ENCODE measurements around the gene SRF. TPM values are rescaled to one million over a fixed set of nuclear protein-coding genes. Genes with fewer than 3 reads are reported as not detected.

SRF gene
- total RNA-seq, 2 experiments from 2014 or later, result 34.5 to 35.4 TPM

DNA sequence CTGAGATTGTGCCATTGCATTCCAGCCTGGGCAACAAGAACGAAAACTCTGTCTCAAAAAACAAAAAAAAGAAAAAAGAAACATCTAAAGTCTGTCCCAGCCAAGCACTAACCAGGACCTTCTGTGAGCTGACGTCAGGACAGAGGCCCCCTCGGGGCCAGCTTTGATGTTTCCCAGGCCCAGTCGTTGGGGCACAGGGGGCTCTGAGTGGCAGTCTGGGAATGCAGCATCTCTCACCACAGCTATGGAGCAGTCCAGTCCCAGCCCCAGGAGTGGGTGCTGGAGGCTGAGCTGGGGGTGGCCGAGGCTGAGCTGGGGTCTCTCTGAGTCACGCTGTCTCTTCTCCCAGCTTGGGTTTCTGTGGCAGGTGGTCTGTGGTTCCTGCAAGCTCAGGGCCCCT is 46.0 kb upstream of the SRF start:
- no peak for TF ChIP-seq CTCF (IDR thresholded peaks at IDR 0.05)
- H3K27me3 Mint-ChIP-seq, result no peaks in the 10 kb centered on the region
- no peak overlapping the region for H3K27ac Mint-ChIP-seq
- no peak overlapping the region for H3K4me3 Mint-ChIP-seq
- ATAC-seq, result no peak
- intact Hi-C loops (cut with micrococcal nuclease), result no loop called here
- H3K36me3 Mint-ChIP-seq (ENCODE audit: low read depth), result no peaks in the 10 kb centered on the region
- CTCF ChIA-PET, result interaction anchor here (0.7 to 3.8 kb wide), 2 partner anchors 18 to 54 kb away, joined by 3 to 15 read pairs; no protein-coding TSS in a partner anchor
- H3K4me1 Mint-ChIP-seq (ENCODE audit: low read depth), result no peaks in the 10 kb centered on the region
- DNase-seq, result no peak
- H3K9me3 Mint-ChIP-seq, result no peaks in the 10 kb centered on the region
- POLR2A ChIA-PET, result interaction anchor here (0.7 to 0.8 kb wide), 2 partner anchors 24 to 71 kb away, joined by 3 read pairs; partner anchors contain the start of gene CUL7

DNA sequence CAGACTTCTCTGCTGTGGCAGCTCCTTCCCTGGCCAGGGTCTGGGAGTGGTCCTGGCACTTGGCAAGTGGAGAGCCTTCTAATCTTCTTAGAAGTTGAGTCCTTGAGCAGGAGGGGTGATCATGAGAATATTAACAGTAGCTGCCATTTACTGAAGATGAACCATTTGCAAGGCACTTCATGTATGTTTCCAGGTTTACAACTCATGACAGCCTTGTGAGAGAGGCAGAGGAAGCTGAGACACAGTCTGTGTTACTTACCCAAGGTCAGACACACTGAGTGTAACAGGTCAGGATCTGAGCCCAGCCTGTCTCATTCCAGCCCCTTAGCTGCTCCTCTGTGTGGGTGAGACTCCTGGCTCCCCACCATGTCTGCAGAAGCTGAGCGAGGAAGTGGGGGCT is 45.5 kb upstream of the SRF start:
- POLR2A ChIA-PET, result interaction anchor here (0.7 to 0.8 kb wide), 2 partner anchors 24 to 72 kb away, joined by 3 read pairs; partner anchors contain the start of gene CUL7
- no peak for ATAC-seq
- Mint-ChIP-seq H3K27ac (no peak overlapping the region), H3K27me3 (no peaks in the 10 kb centered on the region), H3K4me3 (no peak overlapping the region), H3K9me3 (no peaks in the 10 kb centered on the region), H3K4me1 (ENCODE audit: low read depth) (no peaks in the 10 kb centered on the region), H3K36me3 (ENCODE audit: low read depth) (no peaks in the 10 kb centered on the region)
- no peak for TF ChIP-seq CTCF (IDR thresholded peaks at IDR 0.05)
- no peak for DNase-seq
- intact Hi-C loops (cut with micrococcal nuclease), result no loop called here
- CTCF ChIA-PET, result interaction anchor here (0.7 to 3.8 kb wide), 2 partner anchors 18 to 54 kb away, joined by 3 to 15 read pairs; no protein-coding TSS in a partner anchor

DNA sequence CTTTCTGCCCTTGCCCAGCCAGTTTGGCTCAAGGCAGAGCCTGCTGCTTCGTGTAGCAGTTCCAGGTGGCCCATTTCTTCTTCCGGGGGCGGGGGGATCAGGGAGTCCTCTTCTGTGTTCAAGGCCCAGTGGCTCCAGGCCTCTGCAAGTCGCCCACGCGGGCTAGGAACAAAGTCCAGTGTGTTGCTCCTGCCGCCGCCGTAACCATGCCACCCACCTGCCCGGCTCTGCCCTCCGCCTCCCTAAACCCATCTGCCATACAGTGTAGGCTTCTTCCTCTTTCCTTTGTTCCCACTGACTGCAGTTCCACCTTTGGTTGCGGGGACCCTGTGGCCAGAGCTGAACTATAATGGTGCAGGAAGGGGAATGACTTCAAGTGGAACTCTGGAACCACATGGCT is 43.9 kb upstream of the SRF start:
- H3K27me3 Mint-ChIP-seq, result no peaks in the 10 kb centered on the region
- no peaks in the 10 kb centered on the region for H3K4me1 Mint-ChIP-seq (ENCODE audit: low read depth)
- H3K27ac Mint-ChIP-seq, result no peak overlapping the region
- no peak for TF ChIP-seq CTCF (IDR thresholded peaks at IDR 0.05)
- no peaks in the 10 kb centered on the region for H3K36me3 Mint-ChIP-seq (ENCODE audit: low read depth)
- no peaks in the 10 kb centered on the region for H3K9me3 Mint-ChIP-seq
- ATAC-seq (no peak), DNase-seq (no peak)
- POLR2A ChIA-PET, result no interaction called here
- intact Hi-C loops (cut with micrococcal nuclease), result no loop called here
- CTCF ChIA-PET, result no interaction called here
- H3K4me3 Mint-ChIP-seq, result no peak overlapping the region

DNA sequence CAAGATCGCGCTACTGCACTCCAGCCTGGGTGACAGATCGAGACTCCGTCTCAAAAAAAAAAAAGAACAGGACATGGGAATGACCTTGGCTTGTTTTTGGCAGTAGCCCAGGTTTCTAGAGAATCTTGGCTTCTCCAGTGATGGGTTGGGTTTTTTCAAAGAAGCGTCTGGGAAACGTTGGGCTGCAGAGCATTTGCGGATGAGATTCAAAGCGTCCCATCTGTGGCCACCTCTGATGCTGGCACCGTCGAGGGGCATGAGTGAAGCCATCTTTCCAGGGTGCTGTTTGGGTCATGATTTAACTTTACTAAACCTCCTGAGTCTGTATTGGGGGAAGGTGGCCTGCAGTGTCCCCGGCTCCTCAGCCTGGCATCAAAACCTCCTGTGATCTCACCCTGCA is 43.2 kb upstream of the SRF start:
- Mint-ChIP-seq H3K9me3 (no peaks in the 10 kb centered on the region), H3K4me1 (ENCODE audit: low read depth) (no peaks in the 10 kb centered on the region), H3K27ac (no peak overlapping the region), H3K27me3 (no peaks in the 10 kb centered on the region), H3K36me3 (ENCODE audit: low read depth) (no peaks in the 10 kb centered on the region), H3K4me3 (no peak overlapping the region)
- DNase-seq (no peak), ATAC-seq (no peak)
- ChIA-PET POLR2A (no interaction called here), CTCF (no interaction called here)
- intact Hi-C loops (cut with micrococcal nuclease), result no loop called here
- TF ChIP-seq CTCF (IDR thresholded peaks at IDR 0.05), result no peak

GRCh38 chr6:43128926-43129325 is 42.1 kb upstream of the SRF start:
- no peak for TF ChIP-seq CTCF (IDR thresholded peaks at IDR 0.05)
- no peaks in the 10 kb centered on the region for H3K27me3 Mint-ChIP-seq
- no peaks in the 10 kb centered on the region for H3K36me3 Mint-ChIP-seq (ENCODE audit: low read depth)
- POLR2A ChIA-PET, result no interaction called here
- no peak for DNase-seq
- intact Hi-C loops (cut with micrococcal nuclease), result no loop called here
- no peaks in the 10 kb centered on the region for H3K9me3 Mint-ChIP-seq
- no peaks in the 10 kb centered on the region for H3K4me1 Mint-ChIP-seq (ENCODE audit: low read depth)
- ATAC-seq, result no peak
- H3K27ac Mint-ChIP-seq, result no peak overlapping the region
- CTCF ChIA-PET, result interaction anchor here (1.0 kb wide), 1 partner anchor 15 kb away, joined by 4 read pairs; no protein-coding TSS in a partner anchor
- H3K4me3 Mint-ChIP-seq, result no peak overlapping the region

Data from activated CD8-positive, alpha-beta T cell treated with anti-CD3 and anti-CD28 coated beads for 36 hours (primary cell).